Measurements from ENCODE around the gene POMT1. TPM values are rescaled to one million over a fixed set of nuclear protein-coding genes. Genes with fewer than 3 reads are reported as not detected.

The POMT1 gene
- total RNA-seq, 1 donor from 2014 or later, result 53.3 TPM

- TF ChIP-seq, protein P1, sequence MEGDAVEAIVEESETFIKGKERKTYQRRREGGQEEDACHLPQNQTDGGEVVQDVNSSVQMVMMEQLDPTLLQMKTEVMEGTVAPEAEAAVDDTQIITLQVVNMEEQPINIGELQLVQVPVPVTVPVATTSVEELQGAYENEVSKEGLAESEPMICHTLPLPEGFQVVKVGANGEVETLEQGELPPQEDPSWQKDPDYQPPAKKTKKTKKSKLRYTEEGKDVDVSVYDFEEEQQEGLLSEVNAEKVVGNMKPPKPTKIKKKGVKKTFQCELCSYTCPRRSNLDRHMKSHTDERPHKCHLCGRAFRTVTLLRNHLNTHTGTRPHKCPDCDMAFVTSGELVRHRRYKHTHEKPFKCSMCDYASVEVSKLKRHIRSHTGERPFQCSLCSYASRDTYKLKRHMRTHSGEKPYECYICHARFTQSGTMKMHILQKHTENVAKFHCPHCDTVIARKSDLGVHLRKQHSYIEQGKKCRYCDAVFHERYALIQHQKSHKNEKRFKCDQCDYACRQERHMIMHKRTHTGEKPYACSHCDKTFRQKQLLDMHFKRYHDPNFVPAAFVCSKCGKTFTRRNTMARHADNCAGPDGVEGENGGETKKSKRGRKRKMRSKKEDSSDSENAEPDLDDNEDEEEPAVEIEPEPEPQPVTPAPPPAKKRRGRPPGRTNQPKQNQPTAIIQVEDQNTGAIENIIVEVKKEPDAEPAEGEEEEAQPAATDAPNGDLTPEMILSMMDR (IDR thresholded peaks at IDR 0.05), result no peak
- Mint-ChIP-seq H3K4me3 (ENCODE audit: unreplicated experiment) (no peak overlapping the region), H3K27ac (ENCODE audit: unreplicated experiment) (no peak overlapping the region), H3K9me3 (ENCODE audit: unreplicated experiment) (peaks cover 3% of the 10 kb centered on the region), H3K27me3 (ENCODE audit: unreplicated experiment) (peaks cover 25% of the 10 kb centered on the region), H3K4me1 (ENCODE audit: unreplicated experiment) (peaks cover 11% of the 10 kb centered on the region), H3K36me3 (ENCODE audit: unreplicated experiment) (peaks cover 2% of the 10 kb centered on the region)
- no peak for DNase-seq (ENCODE audit: extremely low spot score, unreplicated experiment)
Observed at GRCh38 chr9:131554843-131555351, 52.2 kb downstream of the POMT1 start.

- H3K4me3 Mint-ChIP-seq (ENCODE audit: unreplicated experiment), result no peak overlapping the region
- TF ChIP-seq, protein P1 (IDR thresholded peaks at IDR 0.05), result no peak
- H3K27ac Mint-ChIP-seq (ENCODE audit: unreplicated experiment), result no peak overlapping the region
- DNase-seq (ENCODE audit: extremely low spot score, unreplicated experiment), result no peak
- H3K9me3 Mint-ChIP-seq (ENCODE audit: unreplicated experiment), result peaks cover 11% of the 10 kb centered on the region
- peaks cover 3% of the 10 kb centered on the region for H3K36me3 Mint-ChIP-seq (ENCODE audit: unreplicated experiment)
- H3K4me1 Mint-ChIP-seq (ENCODE audit: unreplicated experiment), result peaks cover 11% of the 10 kb centered on the region
- peaks cover 17% of the 10 kb centered on the region for H3K27me3 Mint-ChIP-seq (ENCODE audit: unreplicated experiment)
Observed at GRCh38 chr9:131555841-131556673, 53.3 kb downstream of the POMT1 start.

GRCh38 chr9:131557855-131558548 is 55.3 kb downstream of the POMT1 start:
- TF ChIP-seq, protein P1 (IDR thresholded peaks at IDR 0.05), result no peak
- DNase-seq (ENCODE audit: extremely low spot score, unreplicated experiment), result no peak
- H3K4me3 Mint-ChIP-seq (ENCODE audit: unreplicated experiment), result no peak overlapping the region
- H3K36me3 Mint-ChIP-seq (ENCODE audit: unreplicated experiment), result peaks cover 3% of the 10 kb centered on the region
- peaks cover 15% of the 10 kb centered on the region for H3K27me3 Mint-ChIP-seq (ENCODE audit: unreplicated experiment)
- H3K9me3 Mint-ChIP-seq (ENCODE audit: unreplicated experiment), result peaks cover 11% of the 10 kb centered on the region
- peaks cover 14% of the 10 kb centered on the region for H3K4me1 Mint-ChIP-seq (ENCODE audit: unreplicated experiment)
- H3K27ac Mint-ChIP-seq (ENCODE audit: unreplicated experiment), result no peak overlapping the region

GRCh38 chr9:131559421-131560000 is 56.8 kb downstream of the POMT1 start:
- peaks cover 11% of the 10 kb centered on the region for H3K9me3 Mint-ChIP-seq (ENCODE audit: unreplicated experiment)
- peaks cover 11% of the 10 kb centered on the region for H3K4me1 Mint-ChIP-seq (ENCODE audit: unreplicated experiment)

More at GRCh38 chr9:131559421-131560000, 56.8 kb downstream of the POMT1 start:
- peaks cover 12% of the 10 kb centered on the region for H3K27me3 Mint-ChIP-seq (ENCODE audit: unreplicated experiment)
- TF ChIP-seq, protein P1 (IDR thresholded peaks at IDR 0.05), result no peak
- H3K36me3 Mint-ChIP-seq (ENCODE audit: unreplicated experiment), result peaks cover 3% of the 10 kb centered on the region
- H3K27ac Mint-ChIP-seq (ENCODE audit: unreplicated experiment), result no peak overlapping the region
- H3K4me3 Mint-ChIP-seq (ENCODE audit: unreplicated experiment), result no peak overlapping the region
- DNase-seq (ENCODE audit: extremely low spot score, unreplicated experiment), result no peak
